Spleen (tissue), 7 donors: ENCODE measurements around the gene ABCG5.

ENCODE experiments used
- POLR2AphosphoS5 ChIP-seq, 3 donors: sonication (generic); formaldehyde crosslinking; IDR thresholded peaks; one replicate each; pipeline ENCODE4 v1.5.1; 2017; ENCODE audit warnings: antibody characterized with exemption in 3 of 3
- TF ChIP-seq, protein P1 (sequence below), 11 experiments: fragments of 200-600 bp in 7 of 11; fragments of 450-650 bp in 4 of 11; sonication (generic) in 4 of 11; IDR thresholded peaks in 8 of 11; conservative IDR thresholded peaks in 3 of 11; 1 replicate in 7 of 11; 2 replicates in 4 of 11; pipeline versions ENCODE4 v1.4.0 to v1.8.0; 2016 to 2021; ENCODE audit warnings: antibody characterized with exemption in 11 of 11, inconsistent platforms in 4 of 11, mild to moderate bottlenecking in 1 of 11
- donor health status: DM: no; HTN: no; CAD: no; lungs with moderate emphysema.
- donor health status: DM: no; HTN: no; CAD: no.
- donor health status: DM: no; HTN: no; CAD: no.

DNA sequence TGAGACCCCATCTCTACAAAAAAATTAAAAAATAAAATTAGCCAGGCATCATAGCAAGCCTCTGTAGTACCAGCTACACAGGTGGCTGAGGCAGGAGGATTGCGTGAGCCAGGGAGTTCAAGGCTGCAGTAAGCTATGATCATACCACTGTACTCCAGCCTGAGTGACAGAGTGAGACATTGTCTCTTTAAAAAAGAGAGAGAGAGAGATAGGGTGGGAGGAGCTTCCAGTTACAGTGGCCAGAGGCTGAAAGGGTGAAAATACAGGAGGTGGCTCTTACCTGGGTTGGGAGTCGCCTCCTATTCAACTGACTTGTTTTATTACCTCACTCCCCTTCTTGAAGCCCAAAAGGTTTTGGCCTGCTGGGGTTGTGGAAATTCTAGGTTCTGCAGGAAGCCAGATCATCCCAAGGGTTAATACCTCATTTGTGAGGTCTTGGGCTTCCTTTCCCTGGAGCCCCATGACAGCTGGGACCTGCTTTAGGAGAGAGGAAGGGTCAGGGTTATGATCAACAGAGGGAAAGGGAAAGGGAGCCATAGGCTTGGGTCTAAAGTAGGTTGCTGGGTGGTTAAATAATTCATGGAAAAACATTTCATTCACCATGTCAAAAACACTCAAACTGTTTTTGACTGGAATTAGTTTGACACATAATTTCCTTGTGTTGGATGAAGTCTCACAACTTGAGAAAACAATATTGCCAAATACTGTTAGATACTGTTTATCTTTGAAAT lies 47.4 kb downstream of the ABCG5 start:
- TF ChIP-seq, protein P1, sequence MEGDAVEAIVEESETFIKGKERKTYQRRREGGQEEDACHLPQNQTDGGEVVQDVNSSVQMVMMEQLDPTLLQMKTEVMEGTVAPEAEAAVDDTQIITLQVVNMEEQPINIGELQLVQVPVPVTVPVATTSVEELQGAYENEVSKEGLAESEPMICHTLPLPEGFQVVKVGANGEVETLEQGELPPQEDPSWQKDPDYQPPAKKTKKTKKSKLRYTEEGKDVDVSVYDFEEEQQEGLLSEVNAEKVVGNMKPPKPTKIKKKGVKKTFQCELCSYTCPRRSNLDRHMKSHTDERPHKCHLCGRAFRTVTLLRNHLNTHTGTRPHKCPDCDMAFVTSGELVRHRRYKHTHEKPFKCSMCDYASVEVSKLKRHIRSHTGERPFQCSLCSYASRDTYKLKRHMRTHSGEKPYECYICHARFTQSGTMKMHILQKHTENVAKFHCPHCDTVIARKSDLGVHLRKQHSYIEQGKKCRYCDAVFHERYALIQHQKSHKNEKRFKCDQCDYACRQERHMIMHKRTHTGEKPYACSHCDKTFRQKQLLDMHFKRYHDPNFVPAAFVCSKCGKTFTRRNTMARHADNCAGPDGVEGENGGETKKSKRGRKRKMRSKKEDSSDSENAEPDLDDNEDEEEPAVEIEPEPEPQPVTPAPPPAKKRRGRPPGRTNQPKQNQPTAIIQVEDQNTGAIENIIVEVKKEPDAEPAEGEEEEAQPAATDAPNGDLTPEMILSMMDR (IDR thresholded peaks at IDR 0.05 in 8 of 11, conservative IDR thresholded peaks at IDR 0.05 in 3 of 11), result no peak
- TF ChIP-seq POLR2AphosphoS5 (IDR thresholded peaks at IDR 0.05), result no peak
